NCI-H526 treated with DMSO at 0.1 percent for 48 hours (cell line): ENCODE measurements around the gene CPLX3.
"Not testable (repeated sequence)": the region's sequence is repeated elsewhere in the genome, so short reads cannot be mapped to it uniquely, and the experiment has no call there.

Source experiments
- DNase-seq: peaks from one replicate; lab custom pipeline; 2025; lab: John Stamatoyannopoulos, UW

The CPLX3 gene

DNA sequence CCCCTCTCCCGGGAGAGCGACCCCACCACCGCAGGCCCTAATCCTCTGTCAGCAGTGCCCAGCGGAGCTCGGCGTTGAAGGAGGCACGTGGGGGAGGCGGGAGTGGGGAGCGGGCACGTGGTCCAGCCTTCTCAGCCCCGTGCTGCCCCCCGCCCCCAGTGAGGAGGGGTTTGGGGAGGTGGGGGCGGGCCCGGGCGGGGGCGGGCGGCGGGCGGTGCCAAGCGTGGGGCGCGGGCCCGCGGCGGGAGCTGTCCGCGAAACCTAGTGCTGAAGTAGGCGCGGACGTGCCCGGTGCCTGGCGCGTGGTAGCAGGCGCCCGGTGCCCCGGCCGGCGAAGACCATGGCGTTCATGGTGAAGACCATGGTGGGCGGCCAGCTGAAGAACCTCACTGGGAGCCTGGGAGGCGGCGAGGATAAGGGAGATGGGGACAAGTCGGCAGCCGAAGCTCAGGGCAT, at the start of gene CPLX3:
Gene CPLX3 (plus strand): TSS at position 264 of the 456 bp plus-strand sequence. CDS start 77 bp downstream, at position 341.
- no peak for DNase-seq

- no peak for DNase-seq
Measured at GRCh38 chr15:74776821-74777768, 49.3 kb upstream of the CPLX3 start.

- DNase-seq = no peak
Measured at GRCh38 chr15:74777769-74778598, 48.4 kb upstream of the CPLX3 start.

DNA sequence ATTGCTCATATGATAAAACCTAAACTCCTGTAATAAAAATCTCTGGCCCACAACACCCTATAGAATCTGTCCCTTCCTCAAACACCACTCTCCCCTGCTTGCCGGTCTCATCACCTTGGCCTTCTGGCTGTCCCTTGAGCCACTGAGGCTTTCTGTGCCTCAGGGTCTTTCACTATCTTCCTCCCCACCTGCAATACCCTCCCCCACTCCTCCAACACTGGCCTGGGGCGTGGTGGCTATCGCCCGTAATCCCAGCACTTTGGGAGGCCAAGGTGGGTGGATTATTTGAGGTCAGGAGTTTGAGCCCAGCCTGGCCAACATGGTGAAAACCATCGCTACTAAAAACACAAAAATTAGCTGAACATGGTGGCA, 47.8 kb upstream of the CPLX3 start:
- DNase-seq = no peak

DNA sequence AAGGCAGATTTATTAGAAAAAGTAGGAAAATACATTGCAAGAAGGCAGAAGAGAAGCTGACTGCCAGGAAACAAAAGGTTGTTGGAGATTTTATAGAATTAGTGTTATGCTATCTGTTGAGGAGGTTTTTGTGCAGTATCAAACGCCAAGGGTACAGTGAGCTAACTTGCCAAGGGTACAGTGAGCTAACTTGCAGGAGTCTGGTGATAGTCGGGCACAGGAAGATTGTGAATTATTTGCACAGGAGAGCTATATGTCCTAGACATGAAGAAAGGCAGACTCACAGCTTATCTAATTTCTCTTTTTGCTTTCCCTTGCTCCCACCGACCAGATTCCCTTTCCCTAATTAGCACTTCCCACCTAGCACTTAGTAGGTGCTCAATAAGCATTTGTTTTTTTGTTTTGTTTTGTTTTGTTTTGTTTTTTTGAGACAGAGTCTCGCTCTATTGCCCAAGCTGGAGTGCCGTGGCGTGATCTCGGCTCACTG, 47.2 kb upstream of the CPLX3 start:
- DNase-seq = no peak

- DNase-seq = no peak
Measured at GRCh38 chr15:74780523-74781430, 45.6 kb upstream of the CPLX3 start.

GRCh38 chr15:74781431-74782258, 44.8 kb upstream of the CPLX3 start, which contains the start of gene CSK:
TSS of gene CSK (plus strand) at chr15:74782080. CDS start at chr15:74798298, 16,218 bp downstream.
- DNase-seq = peak; percentile 20

GRCh38 chr15:74782259-74783071, 44.0 kb upstream of the CPLX3 start:
- DNase-seq = no peak

- no peak for DNase-seq
Measured at GRCh38 chr15:74783072-74783807, 43.2 kb upstream of the CPLX3 start.

DNA sequence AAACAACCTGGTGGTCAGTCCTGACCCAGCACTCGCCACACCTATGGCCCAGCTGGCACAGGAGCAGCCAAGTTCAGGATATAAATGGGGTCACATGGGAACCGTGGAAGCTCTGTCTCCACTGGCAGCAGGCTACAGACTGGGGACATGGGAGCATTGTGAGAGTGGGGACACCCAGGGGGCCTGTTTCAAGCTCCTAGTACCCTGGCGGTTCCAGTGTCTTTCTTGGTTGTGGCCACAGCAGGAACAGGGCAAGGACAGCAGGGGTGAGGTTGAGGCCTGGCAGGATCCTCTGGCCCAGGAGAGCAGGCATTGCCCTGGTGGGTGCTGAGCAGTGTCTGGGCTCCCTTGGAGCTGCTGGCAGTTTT, 42.6 kb upstream of the CPLX3 start:
- DNase-seq = no peak

DNA sequence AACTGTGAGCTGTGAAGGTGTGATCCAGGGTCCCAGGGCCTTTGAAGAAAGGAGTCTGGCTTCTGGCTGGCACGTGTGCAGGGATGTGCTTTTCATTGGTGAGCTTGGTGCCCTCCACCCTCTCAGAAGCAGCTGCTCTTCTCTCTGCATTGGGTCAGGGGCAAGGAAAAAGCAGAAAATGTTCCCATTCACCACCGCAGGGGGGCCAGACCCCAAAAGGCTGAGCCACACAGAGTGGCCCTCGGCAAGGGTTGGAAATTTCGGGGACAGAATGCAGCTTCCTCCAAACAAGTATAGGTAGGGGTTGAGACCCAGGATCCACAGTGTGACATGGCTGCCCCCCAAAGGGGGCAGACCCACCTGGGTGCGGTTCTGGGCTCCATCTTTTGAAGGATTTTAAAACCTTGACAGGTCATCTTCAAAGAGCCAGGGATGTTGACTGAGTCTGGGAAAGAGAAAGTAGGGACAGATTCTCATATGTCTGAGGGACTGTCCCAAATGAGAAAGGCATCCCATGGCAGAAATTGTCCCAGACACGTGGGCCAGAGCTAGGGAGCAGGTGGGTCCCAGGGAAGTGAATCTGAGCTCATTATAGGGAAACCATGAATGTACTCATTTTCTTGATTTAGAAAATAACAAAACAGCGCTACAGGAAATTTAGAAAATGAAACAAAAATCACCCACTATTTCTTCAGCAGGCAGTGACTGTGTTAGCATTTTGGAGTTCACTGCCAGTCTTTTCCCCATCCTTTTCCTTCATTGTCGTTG, 41.8 kb upstream of the CPLX3 start:
- DNase-seq = no peak

DNA sequence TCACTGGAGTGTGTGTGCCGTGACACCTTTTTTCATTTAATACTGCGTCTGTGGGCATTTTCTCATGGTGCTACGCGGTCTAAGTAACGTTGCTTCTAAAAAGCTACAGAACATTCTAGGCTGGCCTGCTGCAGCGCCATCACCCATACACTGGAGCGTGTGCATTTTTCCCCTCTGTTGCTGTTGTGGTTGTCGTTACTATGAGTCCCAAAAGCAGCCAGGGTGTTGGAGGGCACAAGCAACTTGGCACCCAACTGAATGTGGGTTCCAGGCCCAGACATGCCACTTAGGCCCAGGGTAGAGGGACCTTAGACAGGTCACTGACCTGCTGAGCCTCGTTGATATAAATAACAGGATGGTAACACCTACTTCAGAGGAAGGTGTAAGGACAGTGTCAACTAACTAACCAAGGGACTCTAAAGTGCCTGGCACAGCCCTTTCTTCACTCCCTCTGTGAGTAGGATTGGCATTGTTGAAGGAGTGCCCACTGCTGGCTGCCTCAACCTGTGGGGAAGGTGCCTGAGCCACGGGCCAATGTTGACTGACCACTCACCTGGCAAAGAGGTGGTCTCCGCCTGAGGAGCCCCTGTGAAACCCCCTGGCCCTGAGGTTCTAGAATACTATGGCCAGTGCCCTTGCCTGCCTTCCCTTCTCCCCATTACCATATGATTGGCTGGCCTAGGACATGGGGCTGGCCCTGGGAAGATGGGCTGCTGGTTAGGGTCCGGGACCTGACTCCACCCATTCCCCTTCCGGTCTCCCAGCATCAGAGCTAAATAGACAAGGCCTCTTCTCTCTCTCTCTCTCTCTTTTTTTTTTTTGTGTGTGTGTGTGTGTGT, 41.0 kb upstream of the CPLX3 start:
- DNase-seq = no peak

DNA sequence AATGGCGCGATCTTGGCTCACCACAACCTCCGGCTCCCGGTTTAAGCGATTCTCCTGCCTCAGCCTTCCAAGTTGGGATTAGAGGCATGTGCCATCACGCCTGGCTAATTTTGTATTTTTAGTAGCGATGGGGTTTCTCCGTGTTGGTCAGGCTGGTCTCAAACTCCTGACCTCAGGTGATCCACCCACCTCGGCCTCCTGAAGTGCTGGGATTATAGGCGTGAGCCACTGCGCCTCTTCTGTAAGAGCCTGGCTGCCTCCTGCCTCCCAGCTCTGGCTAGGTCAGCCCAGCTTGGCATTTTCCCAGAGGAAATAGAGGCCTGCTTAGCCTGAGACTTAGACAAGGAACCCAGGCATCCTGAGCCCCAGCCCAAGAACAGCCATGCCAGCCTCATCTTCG, 40.3 kb upstream of the CPLX3 start:
- DNase-seq = not testable (repeated sequence)

- DNase-seq = no peak
Measured at GRCh38 chr15:74786551-74787165, 39.8 kb upstream of the CPLX3 start.

- DNase-seq = peak; percentile 77
Measured at GRCh38 chr15:74787251-74788041, 39.0 kb upstream of the CPLX3 start.
